AML-193 (cell line): ENCODE measurements around the gene C10orf90.
A peak's percentile ranks its signal among the peaks of the same experiment; 100 is the strongest.

Source experiments
- DNase-seq, 2 experiments: peaks; one replicate each; lab custom pipeline; 2025; lab: John Stamatoyannopoulos, UW

The C10orf90 gene

GRCh38 chr10:126634347-126634746 lies 36.1 kb downstream of the C10orf90 start:
- no peak for DNase-seq

GRCh38 chr10:126632705-126633104 lies 37.8 kb downstream of the C10orf90 start:
- no peak for DNase-seq

DNA sequence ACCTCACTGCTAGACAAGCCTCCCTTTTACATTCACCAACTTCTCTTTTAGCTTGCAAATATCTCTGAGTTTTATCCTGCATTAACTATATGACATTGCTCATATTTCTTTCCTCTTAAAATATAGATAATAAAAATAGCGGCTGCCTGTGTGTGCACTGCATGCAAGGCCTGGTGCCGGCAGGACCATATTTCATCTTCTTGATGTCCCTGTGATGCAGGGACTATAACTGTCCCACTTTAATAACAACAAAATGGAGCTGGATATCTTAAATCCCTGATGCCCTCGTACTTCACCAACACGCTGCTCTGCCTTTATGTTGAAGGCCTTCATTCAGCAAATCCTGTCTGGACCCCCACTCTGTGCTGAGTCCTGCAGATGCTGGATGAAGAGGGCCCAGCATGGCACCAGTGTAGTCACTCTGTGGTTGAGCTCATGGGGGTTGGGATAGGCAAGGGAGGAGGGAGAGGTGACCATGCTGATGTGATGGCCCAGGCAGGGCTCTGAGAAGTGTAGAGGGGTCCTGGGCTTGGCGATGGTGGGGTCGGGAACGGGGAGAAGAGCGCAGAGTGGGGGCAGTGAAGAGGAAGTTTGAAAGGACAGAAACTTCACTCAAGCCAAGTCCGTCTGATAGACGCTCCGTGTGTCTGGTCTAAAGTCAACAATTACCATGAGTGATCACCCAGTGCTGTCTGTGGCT lies 40.4 kb downstream of the C10orf90 start:
- DNase-seq: no peak

- DNase-seq: no peak
Observed at GRCh38 chr10:126628746-126629145, 41.7 kb downstream of the C10orf90 start.

- no peak for DNase-seq
Observed at GRCh38 chr10:126621846-126622245, 48.6 kb downstream of the C10orf90 start.

DNA sequence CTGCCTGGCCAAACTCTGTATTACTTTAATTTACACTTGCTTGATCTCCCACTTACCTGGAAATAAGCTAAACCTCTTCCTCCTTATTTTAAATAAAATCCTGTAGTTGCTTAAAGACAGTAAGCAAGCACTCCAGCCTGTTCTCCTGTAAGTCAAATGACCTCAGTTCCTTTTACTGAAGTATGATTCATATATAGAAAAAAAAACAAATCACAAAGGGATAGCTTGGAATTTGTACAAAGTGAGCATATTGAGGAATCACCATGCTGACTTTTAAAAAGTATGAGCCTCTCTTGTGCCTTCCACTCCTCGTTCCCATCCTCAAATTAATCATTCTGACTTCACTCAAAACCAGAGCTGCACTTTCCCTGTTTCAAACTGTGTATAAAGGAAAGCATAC lies 52.0 kb downstream of the C10orf90 start:
- no peak for DNase-seq

DNA sequence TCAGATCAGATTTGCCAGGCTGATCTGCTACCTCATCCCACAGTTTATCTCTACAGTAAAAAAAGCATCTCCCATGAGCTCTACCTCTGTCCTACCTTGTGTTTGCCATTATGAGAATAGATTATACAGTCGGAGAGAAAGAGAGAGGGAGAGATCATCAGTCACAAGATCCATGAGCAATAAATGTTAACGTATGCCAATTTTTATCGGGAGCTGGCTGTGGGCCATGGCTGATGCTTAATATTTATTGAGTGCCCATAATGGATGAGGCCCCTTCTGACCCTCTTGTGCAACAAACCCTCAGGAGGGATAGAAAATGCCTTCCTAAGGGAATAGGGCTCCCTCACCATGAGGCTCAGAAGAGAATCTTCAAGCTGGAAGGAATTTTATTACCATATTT lies 52.8 kb downstream of the C10orf90 start:
- no peak for DNase-seq

DNA sequence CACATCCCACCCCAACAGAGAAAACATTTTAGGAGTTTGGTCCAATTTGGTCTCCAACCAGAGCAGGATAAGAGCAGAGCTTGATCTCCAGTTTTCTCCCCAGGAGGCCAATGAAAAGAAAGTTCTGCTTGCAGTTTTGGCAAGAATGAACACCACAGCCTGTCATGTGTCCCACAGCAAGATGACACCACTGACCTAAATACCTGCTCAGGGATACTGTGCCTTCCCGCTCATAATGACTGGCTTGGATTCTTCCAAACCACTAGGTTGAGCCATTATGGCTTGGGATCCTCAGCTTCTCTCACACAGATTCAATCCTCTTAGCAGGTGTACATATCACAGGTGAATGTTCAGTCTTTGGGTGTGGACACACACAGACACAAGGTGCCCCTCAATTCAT lies 53.3 kb downstream of the C10orf90 start:
- no peak for DNase-seq

GRCh38 chr10:126616737-126617136 lies 53.8 kb downstream of the C10orf90 start:
- DNase-seq: no peak

GRCh38 chr10:126611303-126611702 lies 59.2 kb downstream of the C10orf90 start:
- no peak for DNase-seq

DNA sequence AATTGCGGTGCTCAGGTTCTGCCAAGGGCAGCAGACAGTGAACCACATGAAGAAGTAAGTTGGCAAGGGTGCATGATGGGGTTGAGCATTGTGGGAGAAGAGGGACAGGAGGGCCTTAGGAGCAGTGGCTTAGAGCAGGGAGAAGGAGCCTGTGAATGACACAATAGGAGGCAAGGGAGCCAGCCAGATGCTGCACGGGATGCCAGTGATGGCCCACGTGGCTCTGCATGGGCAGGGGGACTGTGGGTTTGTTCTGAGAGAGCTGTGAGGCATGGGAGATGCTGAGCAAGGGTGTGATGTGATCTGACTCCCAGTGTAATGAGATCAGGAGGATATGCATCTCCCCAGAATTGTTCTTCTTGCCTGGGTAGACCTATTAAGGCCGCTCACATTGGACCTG lies 60.9 kb downstream of the C10orf90 start:
- no peak for DNase-seq

GRCh38 chr10:126599949-126600682 lies 70.4 kb downstream of the C10orf90 start:
- DNase-seq: no peak

DNA sequence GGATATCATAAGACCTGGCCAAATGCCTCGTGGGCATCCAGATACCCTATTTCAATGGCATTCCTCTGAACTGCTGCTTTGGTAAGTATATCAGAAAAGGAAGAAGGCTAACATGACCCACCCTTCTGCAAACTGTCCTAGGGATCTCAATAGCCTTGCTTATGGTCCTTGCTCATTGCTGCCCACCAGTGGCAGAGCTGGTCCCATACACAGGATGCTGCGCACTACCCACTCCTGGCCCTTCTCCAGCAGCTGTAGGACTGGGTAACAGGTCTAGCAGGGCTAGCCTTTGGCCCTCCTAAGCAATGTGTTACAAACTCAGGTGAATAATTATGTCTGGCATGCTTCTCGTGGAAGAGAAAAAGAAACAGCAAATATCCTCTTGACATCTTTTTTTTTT lies 72.5 kb downstream of the C10orf90 start:
- DNase-seq: peak; percentile 11 to 36

DNA sequence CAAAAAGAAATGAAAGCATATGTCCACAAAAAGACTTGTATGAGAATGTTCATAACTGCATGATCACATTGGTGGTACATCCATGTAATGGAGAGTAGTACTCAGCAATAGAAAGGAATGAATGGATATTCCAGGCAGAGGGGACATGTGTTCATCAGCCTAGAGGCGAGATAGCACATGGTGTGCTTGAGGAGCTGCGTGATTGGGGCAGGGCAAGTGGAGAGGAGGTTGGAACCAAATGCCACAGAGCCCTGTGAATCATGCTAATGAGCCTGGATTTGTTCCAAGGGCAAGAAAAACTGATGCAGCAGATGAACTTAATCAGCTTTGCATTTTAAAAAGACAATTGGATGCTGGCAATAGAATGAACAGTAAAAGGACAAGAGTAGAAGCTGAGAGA lies 73.3 kb downstream of the C10orf90 start:
- DNase-seq: no peak

DNA sequence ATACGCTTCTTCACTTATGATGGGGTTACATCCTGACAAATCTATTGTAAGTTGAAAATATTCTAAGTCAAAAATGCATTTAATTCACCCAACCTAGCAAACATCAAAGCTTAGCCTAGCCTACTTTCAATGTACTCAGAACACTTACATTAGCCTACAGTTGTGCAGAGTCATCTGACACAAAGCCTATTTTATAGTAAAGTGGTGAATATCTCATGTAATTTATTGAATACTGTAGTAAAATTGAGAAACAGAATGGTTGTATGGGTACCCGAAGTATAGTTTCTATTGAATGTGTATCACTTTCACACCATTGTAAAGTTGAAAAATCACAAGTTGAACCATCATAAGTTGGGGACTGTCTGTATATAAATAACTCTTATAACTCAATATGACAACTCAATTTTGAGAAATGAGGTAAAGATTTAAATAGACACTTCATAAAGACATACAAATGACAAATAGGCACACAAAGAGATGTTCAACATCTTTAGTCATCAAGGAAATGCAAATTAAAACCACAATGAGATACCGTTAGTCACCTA lies 73.9 kb downstream of the C10orf90 start:
- DNase-seq: no peak

DNA sequence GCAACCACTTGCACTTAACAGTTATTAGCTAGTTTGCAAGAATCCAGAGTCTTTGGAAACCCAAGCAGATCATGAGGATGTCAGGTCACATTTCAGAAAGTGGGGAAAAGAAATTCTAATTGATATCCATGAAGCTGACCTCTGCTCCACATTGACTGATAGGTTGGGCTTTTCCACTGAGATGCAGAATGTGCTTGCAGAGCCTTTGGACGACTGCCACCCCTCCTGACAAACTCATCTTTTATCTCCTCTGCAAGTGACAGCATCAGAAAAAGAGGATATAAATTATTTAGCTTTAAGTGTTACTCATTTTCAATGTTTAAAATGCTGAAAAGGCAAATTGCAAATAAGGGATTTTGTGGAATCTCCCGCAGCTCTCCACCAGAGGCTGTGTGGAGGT lies 75.3 kb downstream of the C10orf90 start:
- DNase-seq: no peak

- no peak for DNase-seq
Observed at GRCh38 chr10:126593968-126594701, 76.4 kb downstream of the C10orf90 start.

DNA sequence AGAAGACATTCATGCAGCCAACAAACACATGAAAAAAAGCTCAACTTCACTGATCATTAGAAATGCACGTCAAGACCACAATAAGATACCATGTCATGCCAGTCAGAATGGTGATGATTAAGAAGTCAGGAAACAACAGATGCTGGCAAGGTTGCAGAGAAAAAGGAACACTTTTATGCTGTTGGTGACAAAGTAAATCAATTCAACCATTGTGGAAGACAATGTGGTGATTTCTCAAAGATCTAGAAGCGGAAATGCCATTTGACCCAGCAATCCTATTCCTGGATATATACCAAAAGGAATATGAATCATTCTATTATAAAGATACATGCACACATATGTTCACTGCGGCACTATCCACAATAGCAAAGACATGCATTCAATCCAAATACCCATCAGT lies 77.6 kb downstream of the C10orf90 start:
- no peak for DNase-seq

DNA sequence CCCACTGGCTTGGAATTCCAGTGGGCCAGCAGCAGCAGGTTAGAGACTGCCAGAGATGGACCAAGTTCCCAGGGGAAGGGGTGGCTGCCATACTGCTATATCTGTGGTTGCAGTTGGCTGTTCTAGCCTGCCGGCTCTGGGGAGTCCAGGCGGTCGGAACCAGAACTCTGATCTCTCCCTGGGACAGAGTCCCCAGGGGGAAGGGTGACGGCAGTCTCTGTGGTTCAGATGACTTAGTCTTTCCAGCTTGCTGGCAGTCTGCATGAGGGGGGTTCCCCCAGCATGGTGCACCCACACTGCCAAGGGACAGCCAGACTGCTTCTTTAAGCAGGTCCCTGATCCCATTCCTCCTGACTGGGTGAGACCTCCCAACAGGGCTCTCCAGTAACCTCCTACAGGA lies 82.5 kb downstream of the C10orf90 start:
- DNase-seq: no peak

DNA sequence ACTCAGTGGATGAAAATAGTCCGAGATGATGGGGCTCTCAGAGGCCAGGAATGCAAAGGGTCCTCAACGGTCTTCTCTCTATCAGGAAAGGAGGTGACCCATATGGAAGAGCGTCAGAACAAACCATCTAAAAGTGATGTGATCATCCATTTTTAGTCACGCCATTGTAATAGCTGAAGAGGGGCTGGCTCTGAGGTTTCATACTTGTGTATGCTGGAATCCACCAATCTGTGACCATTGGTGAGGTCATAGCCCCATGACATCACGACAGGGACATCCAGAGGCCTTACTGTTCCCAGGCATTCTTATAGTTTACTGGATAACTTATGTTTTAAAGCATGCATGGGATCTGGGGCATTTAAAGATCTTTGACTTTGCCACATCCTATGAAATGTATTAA lies 83.6 kb downstream of the C10orf90 start:
- no peak for DNase-seq

DNA sequence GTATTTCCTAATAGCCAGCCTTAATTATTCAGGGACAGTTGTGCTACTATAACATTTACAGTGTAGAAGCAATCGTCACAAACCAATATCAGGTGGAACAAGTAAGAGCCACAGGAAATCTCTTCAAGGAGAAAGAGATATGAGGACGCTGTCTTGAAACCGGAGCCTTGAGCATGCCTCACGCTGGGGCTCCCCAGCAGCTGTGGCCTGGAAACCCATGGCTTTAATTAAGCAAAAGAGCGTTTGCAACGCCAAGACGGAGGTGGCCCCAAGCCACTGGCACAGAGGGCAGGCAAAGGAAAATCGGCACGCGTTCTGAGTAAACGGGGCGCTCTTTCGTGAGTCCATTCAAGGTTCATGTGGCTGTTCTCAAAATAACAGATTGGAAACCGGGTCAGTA lies 84.4 kb downstream of the C10orf90 start:
- DNase-seq: no peak

- DNase-seq: no peak
Observed at GRCh38 chr10:126585249-126586017, 85.1 kb downstream of the C10orf90 start.
